ENCODE measurements around the gene LYAR.

The LYAR gene

GRCh38 chr4:4306920-4307319, 17.0 kb upstream of the LYAR start:
- DNase-seq (ENCODE audit: extremely low spot score): no peak
- CTCF ChIA-PET: interaction anchor here (0.8 to 2.4 kb wide), 6 partner anchors 12 to 320 kb away, joined by 3 to 7 read pairs (median 3); no protein-coding TSS in a partner anchor
- TF ChIP-seq CTCF (IDR thresholded peaks at IDR 0.05; ENCODE audit: control extremely low read depth, extremely low read depth, low read depth, missing control alignments): no peak
- POLR2A ChIA-PET: no interaction called here

DNA sequence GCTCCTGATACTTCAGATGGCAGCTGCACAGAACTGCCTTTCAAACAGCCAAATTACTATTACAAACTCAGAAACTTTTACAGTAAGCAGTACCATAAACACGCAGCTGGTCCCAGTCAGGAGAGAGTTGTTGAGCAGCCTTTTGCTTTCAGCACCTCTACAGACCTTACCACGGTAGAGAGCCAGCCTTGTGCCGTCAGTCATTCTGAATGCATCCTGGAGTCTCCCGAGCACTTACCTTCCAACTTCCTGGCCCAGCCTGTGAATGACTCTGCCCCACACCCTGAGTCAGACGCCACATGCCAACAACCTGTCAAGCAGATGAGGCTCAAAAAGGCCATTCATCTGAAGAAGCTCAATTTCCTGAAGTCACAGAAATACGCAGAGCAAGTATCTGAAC, 12.5 kb upstream of the LYAR start:
- TF ChIP-seq CTCF (IDR thresholded peaks at IDR 0.05; ENCODE audit: control extremely low read depth, extremely low read depth, low read depth, missing control alignments): no peak
- POLR2A ChIA-PET: no interaction called here
- no peak for DNase-seq (ENCODE audit: extremely low spot score)
- CTCF ChIA-PET: interaction anchor here (0.8 to 1.7 kb wide), 4 partner anchors 8 to 18 kb away, joined by 3 to 4 read pairs (median 4); no protein-coding TSS in a partner anchor

GRCh38 chr4:4302001-4302400, 12.0 kb upstream of the LYAR start:
- ChIA-PET POLR2A (no interaction called here), CTCF (interaction anchor here (0.8 to 1.7 kb wide), 4 partner anchors 9 to 17 kb away, joined by 3 to 4 read pairs (median 4); no protein-coding TSS in a partner anchor)
- DNase-seq (ENCODE audit: extremely low spot score): no peak
- no peak for TF ChIP-seq CTCF (IDR thresholded peaks at IDR 0.05; ENCODE audit: control extremely low read depth, extremely low read depth, low read depth, missing control alignments)

DNA sequence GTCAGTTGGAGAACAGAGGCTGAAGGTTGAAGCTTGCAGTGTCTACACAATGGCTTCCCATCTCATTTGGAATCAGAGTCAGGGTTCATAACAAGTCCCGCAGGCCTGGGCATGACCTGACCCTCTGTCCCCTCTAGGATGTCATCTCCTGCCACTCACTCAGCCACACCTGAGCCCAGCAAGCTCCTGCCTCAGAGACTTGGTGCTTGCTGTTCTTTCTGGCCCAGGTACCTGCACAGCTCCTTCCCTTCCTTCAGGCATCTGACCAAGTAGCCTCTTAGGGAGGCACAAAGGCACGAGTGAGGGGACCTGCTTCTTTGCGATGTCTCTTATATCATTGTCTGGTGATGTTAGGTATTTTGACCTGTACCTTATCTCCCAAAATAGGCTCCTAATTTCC, 9.1 kb upstream of the LYAR start:
- ChIA-PET POLR2A (no interaction called here), CTCF (interaction anchor here (1.5 kb wide), 1 partner anchor 17 kb away, joined by 3 read pairs; no protein-coding TSS in a partner anchor)
- no peak for DNase-seq (ENCODE audit: extremely low spot score)
- no peak for TF ChIP-seq CTCF (IDR thresholded peaks at IDR 0.05; ENCODE audit: control extremely low read depth, extremely low read depth, low read depth, missing control alignments)

DNA sequence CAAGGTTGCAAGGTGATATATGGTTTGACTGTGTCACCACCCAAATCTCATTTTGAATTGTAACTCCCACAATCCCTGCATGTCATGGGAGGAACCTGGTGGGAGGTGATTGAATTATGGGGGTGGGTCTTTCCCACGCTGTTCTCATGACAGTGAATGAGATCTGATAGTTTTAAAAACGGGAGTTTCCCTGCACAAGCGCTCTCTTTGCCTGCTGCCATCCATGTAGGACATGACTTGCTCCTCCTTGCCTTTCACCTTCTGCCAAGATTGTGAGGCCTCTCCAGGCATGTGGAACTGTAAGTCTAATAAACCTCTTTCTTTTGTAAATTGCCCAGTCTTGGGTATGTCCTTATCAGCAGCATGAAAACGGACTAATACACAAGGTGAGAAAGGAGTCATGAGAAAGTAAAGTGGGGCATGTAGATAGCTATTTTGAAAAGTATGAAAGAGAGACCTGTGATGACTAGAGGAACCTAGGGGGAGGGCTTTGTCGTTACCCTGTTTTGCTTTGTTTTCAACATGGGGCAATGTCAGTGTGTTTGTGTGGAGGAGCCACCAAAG, 6.4 kb upstream of the LYAR start:
- CTCF ChIA-PET: interaction anchor here (1.2 to 2.0 kb wide), 2 partner anchors 9 to 44 kb away, joined by 3 to 4 read pairs; no protein-coding TSS in a partner anchor
- no peak for TF ChIP-seq CTCF (IDR thresholded peaks at IDR 0.05; ENCODE audit: control extremely low read depth, extremely low read depth, low read depth, missing control alignments)
- no peak for DNase-seq (ENCODE audit: extremely low spot score)
- POLR2A ChIA-PET: no interaction called here

- DNase-seq (ENCODE audit: extremely low spot score): no peak
- POLR2A ChIA-PET: no interaction called here
These were observed 3.3 kb upstream of the LYAR start for GRCh38 chr4:4293279-4293678.

More at GRCh38 chr4:4293279-4293678, 3.3 kb upstream of the LYAR start:
- no peak for TF ChIP-seq CTCF (IDR thresholded peaks at IDR 0.05; ENCODE audit: control extremely low read depth, extremely low read depth, low read depth, missing control alignments)
- CTCF ChIA-PET: interaction anchor here (1.2 to 1.7 kb wide), 5 partner anchors 9 to 40 kb away, joined by 3 to 5 read pairs (median 3); no protein-coding TSS in a partner anchor
